Measurements from ENCODE around the gene GALNT9. TPM values are rescaled to one million over a fixed set of nuclear protein-coding genes. Genes with fewer than 3 reads are reported as not detected.

GALNT9 gene
- total and polyA plus RNA-seq, 12 donors: 0.01 to 0.19 TPM; not detected in 10

DNA sequence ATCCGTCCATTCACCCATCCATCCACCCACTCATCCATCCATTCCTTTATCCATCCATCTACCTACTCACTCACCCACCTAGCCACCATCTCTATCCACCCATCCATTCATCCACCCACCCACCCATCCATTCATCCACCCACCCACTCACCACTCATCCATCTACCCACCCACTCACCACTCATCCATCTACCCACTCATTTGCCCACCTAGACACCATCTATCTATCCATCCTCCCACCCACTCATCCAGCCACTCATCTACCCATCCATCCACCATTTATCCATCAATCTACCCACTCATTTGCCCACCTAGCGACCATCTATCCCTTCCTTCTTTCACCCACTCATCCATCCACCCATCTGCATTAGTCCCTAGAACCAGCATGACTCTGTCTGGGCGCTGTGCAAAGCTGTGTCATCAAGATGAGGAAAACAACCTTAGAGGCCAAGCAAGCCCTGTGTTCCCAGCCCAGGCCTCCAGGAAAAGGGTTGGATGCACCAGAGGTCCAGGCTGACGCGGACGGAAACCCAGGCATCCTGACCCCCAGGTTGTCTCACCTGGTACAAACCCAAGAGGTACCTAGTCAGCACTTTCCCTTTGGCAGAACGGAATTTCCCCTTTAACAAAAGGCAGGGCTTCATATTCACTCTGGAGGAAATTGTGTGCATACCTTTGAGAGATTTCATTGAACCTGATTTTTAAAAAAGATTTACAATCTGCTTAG lies 111.4 kb downstream of the GALNT9 start:
- ATAC-seq (no peak), DNase-seq (no peak)
- Histone ChIP-seq H3K27me3 (peaks cover 0 to 44% (median 32%) of the 10 kb centered on the region in 7 donors), H3K36me3 (no peaks in the 10 kb centered on the region), H3K27ac (no peak overlapping the region), H3K4me1 (no peaks in the 10 kb centered on the region), H3K4me3 (no peak overlapping the region), H3K9me3 (peaks cover 0 to 7% (median 0%) of the 10 kb centered on the region in 11 donors)
- WGBS, 2 donors: 77 to 81% methylated on average over 7 of the region's 7 CpGs
- intact Hi-C loops (cut with DNase I): loop anchor here in 4 of 10 donors (2.0 to 10.0 kb wide), 3 partner anchors 63 to 66 kb away; no protein-coding TSS in a partner anchor
- TF ChIP-seq, protein P1, sequence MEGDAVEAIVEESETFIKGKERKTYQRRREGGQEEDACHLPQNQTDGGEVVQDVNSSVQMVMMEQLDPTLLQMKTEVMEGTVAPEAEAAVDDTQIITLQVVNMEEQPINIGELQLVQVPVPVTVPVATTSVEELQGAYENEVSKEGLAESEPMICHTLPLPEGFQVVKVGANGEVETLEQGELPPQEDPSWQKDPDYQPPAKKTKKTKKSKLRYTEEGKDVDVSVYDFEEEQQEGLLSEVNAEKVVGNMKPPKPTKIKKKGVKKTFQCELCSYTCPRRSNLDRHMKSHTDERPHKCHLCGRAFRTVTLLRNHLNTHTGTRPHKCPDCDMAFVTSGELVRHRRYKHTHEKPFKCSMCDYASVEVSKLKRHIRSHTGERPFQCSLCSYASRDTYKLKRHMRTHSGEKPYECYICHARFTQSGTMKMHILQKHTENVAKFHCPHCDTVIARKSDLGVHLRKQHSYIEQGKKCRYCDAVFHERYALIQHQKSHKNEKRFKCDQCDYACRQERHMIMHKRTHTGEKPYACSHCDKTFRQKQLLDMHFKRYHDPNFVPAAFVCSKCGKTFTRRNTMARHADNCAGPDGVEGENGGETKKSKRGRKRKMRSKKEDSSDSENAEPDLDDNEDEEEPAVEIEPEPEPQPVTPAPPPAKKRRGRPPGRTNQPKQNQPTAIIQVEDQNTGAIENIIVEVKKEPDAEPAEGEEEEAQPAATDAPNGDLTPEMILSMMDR (IDR thresholded peaks at IDR 0.05): no peak

DNA sequence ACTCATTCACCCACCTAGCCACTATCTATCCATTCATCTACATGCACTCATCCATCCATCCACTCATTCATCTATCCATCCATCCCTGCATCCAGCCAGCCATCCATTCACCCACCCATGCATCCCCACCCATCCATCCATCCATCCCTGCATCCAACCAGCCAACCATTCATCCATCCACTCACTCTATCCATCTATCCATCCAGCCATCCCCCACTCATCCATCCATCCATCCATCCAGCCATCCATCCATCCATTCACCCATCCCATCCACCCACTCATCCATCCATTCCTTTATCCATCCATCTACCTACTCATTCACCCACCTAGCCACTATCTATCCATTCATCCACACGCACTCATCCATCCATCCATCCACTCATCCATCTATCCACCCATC lies 112.0 kb downstream of the GALNT9 start:
- Histone ChIP-seq H3K4me3 (no peak overlapping the region), H3K36me3 (no peaks in the 10 kb centered on the region), H3K27me3 (peaks cover 0 to 42% (median 32%) of the 10 kb centered on the region in 7 donors), H3K4me1 (no peaks in the 10 kb centered on the region), H3K27ac (no peak overlapping the region), H3K9me3 (peaks cover 0 to 7% (median 0%) of the 10 kb centered on the region in 11 donors)
- ATAC-seq: no peak
- intact Hi-C loops (cut with DNase I): loop anchor here in 2 of 10 donors (5.0 to 10.0 kb wide), 2 partner anchors 63 to 65 kb away; no protein-coding TSS in a partner anchor
- TF ChIP-seq, protein P1 (IDR thresholded peaks at IDR 0.05): no peak
- 95 to 96% methylated on average over 1 of the region's 1 CpG for WGBS, 2 donors
- no peak for DNase-seq

DNA sequence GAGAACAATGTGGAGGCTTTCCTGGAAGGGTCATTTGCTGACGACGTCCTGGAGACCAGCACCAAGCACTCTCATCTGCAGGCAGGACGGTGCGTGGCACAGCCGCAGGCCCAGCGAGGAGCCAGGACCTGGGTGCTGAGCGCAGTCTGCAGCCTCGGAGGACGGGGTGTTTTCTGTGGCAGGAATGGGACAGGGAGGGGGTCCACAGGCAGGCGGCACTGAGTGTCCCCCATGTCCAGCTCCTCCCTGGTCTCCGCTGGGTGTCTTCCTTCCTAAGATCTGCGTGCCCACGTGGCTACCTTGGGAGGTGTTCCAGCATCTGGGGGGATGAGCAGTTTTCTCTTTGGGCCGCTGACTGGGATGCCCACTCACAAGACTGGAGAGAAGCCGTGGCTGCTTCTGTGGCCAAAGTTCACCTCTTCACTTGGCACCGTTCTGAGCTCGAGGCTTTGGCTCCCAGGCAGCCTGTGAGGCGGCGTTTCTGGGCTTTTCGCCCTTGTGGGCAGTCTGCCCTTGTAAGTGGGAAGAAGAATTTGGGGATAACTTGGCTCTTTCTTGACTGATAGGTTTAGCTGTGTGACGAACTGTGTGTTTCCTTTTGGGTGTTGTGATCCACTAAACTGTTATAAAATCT lies 112.9 kb downstream of the GALNT9 start:
- Histone ChIP-seq H3K27ac (no peak overlapping the region), H3K36me3 (no peaks in the 10 kb centered on the region), H3K4me3 (no peak overlapping the region), H3K27me3 (peaks cover 0 to 34% (median 29%) of the 10 kb centered on the region in 7 donors), H3K9me3 (peaks cover 0 to 12% (median 0%) of the 10 kb centered on the region in 11 donors), H3K4me1 (no peaks in the 10 kb centered on the region)
- DNase-seq (no peak), ATAC-seq (peak in 1 of 8 donors; percentile 16)
- TF ChIP-seq, protein P1 (IDR thresholded peaks at IDR 0.05): no peak
- 76 to 83% methylated on average over 21 of the region's 21 CpGs for WGBS, 2 donors
- intact Hi-C loops (cut with DNase I): loop anchor here in 2 of 10 donors (5.0 to 10.0 kb wide), 2 partner anchors 62 to 64 kb away; no protein-coding TSS in a partner anchor

DNA sequence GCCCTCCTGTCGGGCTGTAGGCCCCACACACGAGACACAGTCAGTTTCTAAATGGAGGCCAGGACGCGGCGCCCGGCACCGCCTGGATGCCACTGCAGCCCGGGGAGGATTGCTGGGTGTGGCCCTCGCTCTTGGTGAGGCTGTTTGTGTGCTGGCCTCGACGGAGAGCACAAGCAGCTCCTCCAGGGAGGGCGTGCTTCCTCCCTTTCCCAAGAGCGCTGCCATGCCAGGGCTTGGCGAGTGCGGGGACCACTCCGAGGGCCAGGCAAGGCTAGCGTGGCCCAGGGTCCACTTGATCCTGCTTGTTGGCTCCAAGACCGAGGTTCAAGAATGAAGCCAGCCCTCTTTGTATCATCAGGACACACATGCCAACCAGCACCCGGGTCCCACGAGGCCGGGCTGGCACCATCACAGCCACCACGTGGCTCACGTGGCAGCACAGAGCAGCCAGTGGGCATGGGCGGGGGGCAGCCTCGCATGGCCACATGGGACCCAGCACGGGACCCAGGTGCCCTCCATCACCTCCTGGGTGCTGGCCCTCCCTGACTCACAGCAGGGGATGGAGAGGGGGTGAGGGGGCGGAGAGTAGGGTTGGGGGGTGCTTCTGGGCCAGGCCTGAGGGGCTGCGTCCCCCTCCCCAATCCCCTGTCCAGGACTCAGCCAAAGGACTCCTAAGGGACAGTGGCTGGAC lies 113.9 kb downstream of the GALNT9 start:
- DNase-seq (no peak), ATAC-seq (no peak)
- no peak overlapping the region for H3K4me3 ChIP-seq
- H3K27ac ChIP-seq: no peak overlapping the region
- WGBS, 2 donors: 76 to 82% methylated on average over 27 to 28 of the region's 28 CpGs
- peaks cover 0 to 11% (median 0%) of the 10 kb centered on the region in 11 donors for H3K9me3 ChIP-seq
- intact Hi-C loops (cut with DNase I): loop anchor here in 2 of 10 donors (5.0 to 10.0 kb wide), 2 partner anchors 61 to 63 kb away; no protein-coding TSS in a partner anchor
- H3K36me3 ChIP-seq: no peaks in the 10 kb centered on the region
- no peaks in the 10 kb centered on the region for H3K4me1 ChIP-seq
- H3K27me3 ChIP-seq: peaks cover 0 to 32% (median 27%) of the 10 kb centered on the region in 7 donors
- TF ChIP-seq, protein P1 (IDR thresholded peaks at IDR 0.05): no peak

Measured in heart right ventricle (tissue), 16 donors.